Fibroblast of lung (primary cell): ENCODE measurements around the gene DRC7. TPM values are rescaled to one million over a fixed set of nuclear protein-coding genes. Genes with fewer than 3 reads are reported as not detected.

Experiments
- DNase-seq, 2 donors: peaks; one replicate each; pipeline versions ENCODE4 v3.0.0 to v3.0.0-alpha.2; 2010; ENCODE audit warnings: low read depth in 2 of 2
- H2AFZ ChIP-seq: 2 replicates; pipeline ENCODE4 v1.5.1; 2012; ENCODE audit warnings: low read length, control low read depth, inconsistent platforms
- H3K27ac ChIP-seq: 2 replicates; pipeline ENCODE4 v1.5.1; 2011; ENCODE audit warnings: low read length, control low read depth; ENCODE audit not compliant: insufficient read depth
- H3K27me3 ChIP-seq: 2 replicates; pipeline ENCODE4 v1.5.1; 2011; ENCODE audit warnings: mild to moderate bottlenecking, low read length; ENCODE audit not compliant: control insufficient read depth, insufficient read depth
- H3K36me3 ChIP-seq: 2 replicates; pipeline ENCODE4 v1.5.1; 2011; ENCODE audit warnings: low read length; ENCODE audit not compliant: control insufficient read depth, insufficient read depth
- H3K4me1 ChIP-seq: 2 replicates; pipeline ENCODE4 v1.5.1; 2011; ENCODE audit warnings: low read length; ENCODE audit not compliant: control insufficient read depth, insufficient read depth; ENCODE audit errors: extremely low read depth
- H3K4me2 ChIP-seq: 2 replicates; pipeline ENCODE4 v1.5.1; 2011; ENCODE audit warnings: low read length, control low read depth; ENCODE audit not compliant: insufficient read depth; ENCODE audit errors: extremely low read depth
- H3K4me3 ChIP-seq, 4 experiments: fragments of 200-600 bp in 1 of 4; sonication (generic) in 1 of 4; replicated peaks in 1 of 4; 2 replicates each; pipeline ENCODE4 v1.5.1; 2011 to 2016; ENCODE audit warnings: low read length in 4 of 4, low read depth in 3 of 4, mild to moderate bottlenecking in 3 of 4, control low read depth in 2 of 4, inconsistent platforms in 1 of 4, mixed read lengths in 1 of 4; ENCODE audit not compliant: insufficient read depth in 1 of 4; ENCODE audit errors: control extremely low read depth in 1 of 4
- H3K79me2 ChIP-seq: 2 replicates; pipeline ENCODE4 v1.5.1; 2012; ENCODE audit warnings: mild to moderate bottlenecking, low read length, inconsistent platforms; ENCODE audit not compliant: control insufficient read depth, insufficient read depth
- H3K9ac ChIP-seq: 2 replicates; pipeline ENCODE4 v1.5.1; 2011; ENCODE audit warnings: mild to moderate bottlenecking, low read length, control low read depth; ENCODE audit not compliant: insufficient read depth
- H3K9me3 ChIP-seq: 2 replicates; pipeline ENCODE4 v1.5.1; 2012; ENCODE audit warnings: low read depth, low read length; ENCODE audit not compliant: control insufficient read depth, insufficient read depth
- H4K20me1 ChIP-seq: 2 replicates; pipeline ENCODE4 v1.5.1; 2011; ENCODE audit warnings: low read length; ENCODE audit not compliant: control insufficient read depth, insufficient read depth; ENCODE audit errors: extremely low read depth
- CTCF ChIP-seq, 2 donors: IDR thresholded peaks in 1 of 2; conservative IDR thresholded peaks in 1 of 2; 1 replicate in 1 of 2; 2 replicates in 1 of 2; pipeline ENCODE4 v1.5.1; 2011 to 2012; ENCODE audit warnings: low read length in 2 of 2, control low read depth in 1 of 2, inconsistent platforms in 1 of 2, low read depth in 1 of 2, mild to moderate bottlenecking in 1 of 2
- EZH2 ChIP-seq: IDR thresholded peaks from 2 replicates; pipeline ENCODE4 v1.5.1; 2012; ENCODE audit warnings: low read length, control low read depth, mild to moderate bottlenecking; ENCODE audit errors: missing control alignments
- polyA plus RNA-seq, 2 donors: library from polyadenylated mRNA; depleted of rRNA in 1 of 2; stranded (reverse) in 1 of 2; unstranded in 1 of 2; fragments of >200 nt; gene quantifications; 2 replicates each; pipeline ENCODE4 v1.2.1, GENCODE V29; 2011 to 2012; ENCODE audit warnings: missing spikeins in 1 of 2
- total RNA-seq: library from RNA; depleted of rRNA; stranded (reverse); fragments of >200 nt; gene quantifications from 2 replicates; pipeline ENCODE4 v1.2.1, GENCODE V29; 2014

The DRC7 gene
- total and polyA plus RNA-seq, 2 donors (not counting 1 experiment from before 2014, with no cell fraction given): not detected

GRCh38 chr16:57764006-57764340 is 69.4 kb downstream of the DRC7 start:
- no peak overlapping the region for H3K4me2 ChIP-seq
- no peak overlapping the region for H3K9ac ChIP-seq
- no peak for DNase-seq
- no peaks in the 10 kb centered on the region for H4K20me1 ChIP-seq
- H3K79me2 ChIP-seq: no peaks in the 10 kb centered on the region
- no peaks in the 10 kb centered on the region for H3K27me3 ChIP-seq
- H3K36me3 ChIP-seq: peaks cover 18% of the 10 kb centered on the region
- H3K9me3 ChIP-seq: no peaks in the 10 kb centered on the region
- no peak overlapping the region for H2AFZ ChIP-seq
- no peak overlapping the region for H3K4me3 ChIP-seq
- TF ChIP-seq CTCF (conservative IDR thresholded peaks at IDR 0.05 in 1 of 2, IDR thresholded peaks at IDR 0.05 in 1 of 2; ENCODE audit: low read depth in 1 of 2, low read length in 2 of 2) (no peak), EZH2 (no peak)
- peaks cover 7% of the 10 kb centered on the region for H3K4me1 ChIP-seq
- peak overlapping the region; percentile 43 for H3K27ac ChIP-seq

- no peak for TF ChIP-seq CTCF (conservative IDR thresholded peaks at IDR 0.05 in 1 of 2, IDR thresholded peaks at IDR 0.05 in 1 of 2; ENCODE audit: low read depth in 1 of 2, low read length in 2 of 2)
- no peak for TF ChIP-seq EZH2
- Histone ChIP-seq H3K4me3 (no peak overlapping the region), H3K4me1 (peaks cover 7% of the 10 kb centered on the region), H3K36me3 (peaks cover 19% of the 10 kb centered on the region), H2AFZ (peak overlapping the region; percentile 43), H3K27me3 (no peaks in the 10 kb centered on the region), H3K9ac (no peak overlapping the region), H3K4me2 (peak overlapping the region; percentile 73), H3K27ac (peak overlapping the region; percentile 77), H3K79me2 (no peaks in the 10 kb centered on the region), H3K9me3 (no peaks in the 10 kb centered on the region), H4K20me1 (no peaks in the 10 kb centered on the region)
- DNase-seq: peak; percentile 80 to 83
These were observed 69.9 kb downstream of the DRC7 start for GRCh38 chr16:57764341-57765159.

GRCh38 chr16:57765160-57765728 is 70.6 kb downstream of the DRC7 start:
- H3K9me3 ChIP-seq: no peaks in the 10 kb centered on the region
- H3K27me3 ChIP-seq: no peaks in the 10 kb centered on the region
- TF ChIP-seq CTCF (conservative IDR thresholded peaks at IDR 0.05 in 1 of 2, IDR thresholded peaks at IDR 0.05 in 1 of 2; ENCODE audit: low read depth in 1 of 2, low read length in 2 of 2): no peak
- TF ChIP-seq EZH2: no peak
- no peaks in the 10 kb centered on the region for H4K20me1 ChIP-seq
- no peak overlapping the region for H3K27ac ChIP-seq
- no peaks in the 10 kb centered on the region for H3K79me2 ChIP-seq
- H3K9ac ChIP-seq: no peak overlapping the region
- peaks cover 7% of the 10 kb centered on the region for H3K4me1 ChIP-seq
- H3K36me3 ChIP-seq: peaks cover 18% of the 10 kb centered on the region
- H3K4me3 ChIP-seq: no peak overlapping the region
- H3K4me2 ChIP-seq: no peak overlapping the region
- no peak overlapping the region for H2AFZ ChIP-seq
- no peak for DNase-seq
